A673 (cell line): ENCODE results near the gene FAM241B. TPM values are rescaled to one million over a fixed set of nuclear protein-coding genes. Genes with fewer than 3 reads are reported as not detected.

ENCODE experiments used
- BruUV-seq: library from RNA; stranded (reverse); fragments of 400-500 nt; replicated peaks from 2 replicates; lab custom pipeline; 2021; lab: Mats Ljungman, UMichigan
- CTCF ChIA-PET: fragments of 300-600 bp; sonication (Branson Sonifier 250); formaldehyde crosslinking; loops from one replicate; lab custom pipeline; 2022; ENCODE audit warnings: antibody characterized with exemption; lab: Charles Lee
- POLR2A ChIA-PET: fragments of 300-600 bp; sonication (Branson Sonifier 250); formaldehyde crosslinking; loops from one replicate; lab custom pipeline; 2022; ENCODE audit warnings: antibody characterized with exemption; ENCODE audit not compliant: low non-redundant PET; lab: Charles Lee
- DNase-seq: peaks from one replicate; pipeline ENCODE4 v3.0.0-alpha.2; 2015; ENCODE audit warnings: low spot score
- H3K27ac ChIP-seq: fragments of 200-600 bp; sonication (generic); 2 replicates; pipeline ENCODE4 v1.5.1; 2016; ENCODE audit warnings: mixed run types, low read depth, mild to moderate bottlenecking, mixed read lengths, antibody characterized with exemption, low read length; ENCODE audit not compliant: poor library complexity, severe bottlenecking
- H3K27me3 ChIP-seq: fragments of 200-600 bp; sonication (generic); replicated peaks from 2 replicates; pipeline ENCODE4 v1.6.1; 2017; ENCODE audit warnings: mixed run types, low read depth, mild to moderate bottlenecking, mixed read lengths, antibody characterized with exemption, low read length; ENCODE audit not compliant: insufficient read depth, poor library complexity
- H3K36me3 ChIP-seq: fragments of 200-600 bp; sonication (generic); 2 replicates; pipeline ENCODE4 v1.6.1; 2016; ENCODE audit warnings: mixed run types, mild to moderate bottlenecking, mixed read lengths, antibody characterized with exemption, low read length; ENCODE audit not compliant: insufficient read depth, poor library complexity, severe bottlenecking
- H3K4me1 ChIP-seq: fragments of 200-600 bp; sonication (generic); 2 replicates; pipeline ENCODE4 v1.6.1; 2017; ENCODE audit warnings: mixed run types, mild to moderate bottlenecking, mixed read lengths, antibody characterized with exemption, low read length; ENCODE audit not compliant: insufficient read depth, poor library complexity, severe bottlenecking
- H3K4me3 ChIP-seq: fragments of 200-600 bp; sonication (generic); 2 replicates; pipeline ENCODE4 v1.5.1; 2016; ENCODE audit warnings: low read depth, mixed run types, mild to moderate bottlenecking, mixed read lengths, low read length; ENCODE audit not compliant: poor library complexity, severe bottlenecking
- H3K9me3 ChIP-seq: fragments of 200-600 bp; sonication (generic); 2 replicates; pipeline ENCODE4 v1.6.1; 2016; ENCODE audit warnings: mixed run types, low read depth, mild to moderate bottlenecking, mixed read lengths, antibody characterized with exemption, low read length; ENCODE audit not compliant: poor library complexity, severe bottlenecking
- CTCF ChIP-seq: fragments of 300-800, 200-600 bp; sonication (generic); conservative IDR thresholded peaks from 2 replicates; pipeline ENCODE4 v1.5.1; 2017; ENCODE audit warnings: low read depth, mild to moderate bottlenecking, antibody characterized with exemption, low read length, moderate library complexity, mixed read lengths
- EZH2 ChIP-seq: fragments of 200-600 bp; sonication (generic); IDR thresholded peaks from 2 replicates; pipeline ENCODE4 v1.6.1; 2017; ENCODE audit warnings: borderline replicate concordance, low read depth, mild to moderate bottlenecking, mixed read lengths, antibody characterized with exemption, low read length; ENCODE audit not compliant: poor library complexity, severe bottlenecking
- intact Hi-C: fragments of 100-400 bp; cut with micrococcal nuclease; formaldehyde crosslinking; loops from one replicate; pipeline ENCODE4 v1.10.0; 2022; ENCODE audit not compliant: unreplicated experiment
- total RNA-seq: library from RNA; stranded (reverse); gene quantifications from 2 replicates; pipeline ENCODE4 v1.2.3, GENCODE V29; 2021

FAM241B gene
- total RNA-seq, 1 experiment from 2014 or later = 4.2 TPM

GRCh38 chr10:69640196-69640980 lies 10.3 kb downstream of the FAM241B start:
- TF ChIP-seq EZH2 (no peak), CTCF (no peak)
- Histone ChIP-seq H3K9me3 (no peaks in the 10 kb centered on the region), H3K36me3 (no peaks in the 10 kb centered on the region), H3K4me1 (no peaks in the 10 kb centered on the region), H3K27ac (no peak overlapping the region), H3K4me3 (no peak overlapping the region), H3K27me3 (no peaks in the 10 kb centered on the region)
- DNase-seq = no peak
- CTCF ChIA-PET = interaction anchor here (1.1 kb wide), 1 partner anchor 125 kb away, joined by 8 read pairs; no protein-coding TSS in a partner anchor
- intact Hi-C loops = no loop called here
- no TSS peak for BruUV-seq
- POLR2A ChIA-PET = no interaction called here

GRCh38 chr10:69641261-69641980 lies 11.4 kb downstream of the FAM241B start:
- H3K4me3 ChIP-seq = no peak overlapping the region
- no peak for DNase-seq
- no peaks in the 10 kb centered on the region for H3K27me3 ChIP-seq
- intact Hi-C loops = no loop called here
- H3K9me3 ChIP-seq = no peaks in the 10 kb centered on the region
- POLR2A ChIA-PET = no interaction called here
- TF ChIP-seq EZH2 (no peak), CTCF (no peak)
- no TSS peak for BruUV-seq
- H3K4me1 ChIP-seq = no peaks in the 10 kb centered on the region
- no peaks in the 10 kb centered on the region for H3K36me3 ChIP-seq
- CTCF ChIA-PET = interaction anchor here (1.6 kb wide), 1 partner anchor 126 kb away, joined by 6 read pairs; no protein-coding TSS in a partner anchor
- H3K27ac ChIP-seq = no peak overlapping the region

- ChIA-PET CTCF (interaction anchor here (1.6 kb wide), 1 partner anchor 127 kb away, joined by 6 read pairs; no protein-coding TSS in a partner anchor), POLR2A (interaction anchor here (0.6 kb wide), 1 partner anchor 128 kb away, joined by 3 read pairs; no protein-coding TSS in a partner anchor)
- H3K27me3 ChIP-seq = no peaks in the 10 kb centered on the region
- H3K27ac ChIP-seq = no peak overlapping the region
- no peaks in the 10 kb centered on the region for H3K4me1 ChIP-seq
- H3K9me3 ChIP-seq = no peaks in the 10 kb centered on the region
- no peak for DNase-seq
- BruUV-seq = no TSS peak
- TF ChIP-seq EZH2 (no peak), CTCF (no peak)
- H3K4me3 ChIP-seq = no peak overlapping the region
- H3K36me3 ChIP-seq = no peaks in the 10 kb centered on the region
- intact Hi-C loops = no loop called here
Observed at GRCh38 chr10:69642747-69643146, 12.7 kb downstream of the FAM241B start.
